Muscle layer of colon (tissue), 2 donors: ENCODE results near the gene PDE8B.

Experiments used
- H3K27ac ChIP-seq: one replicate; pipeline ENCODE4 v1.7.0; 2013; ENCODE audit warnings: low read depth, mild to moderate bottlenecking, low read length, moderate library complexity
- H3K27me3 ChIP-seq, 2 donors: one replicate each; pipeline ENCODE4 v1.7.0; 2013; ENCODE audit warnings: low read length in 2 of 2, mild to moderate bottlenecking in 2 of 2; ENCODE audit not compliant: insufficient read depth in 2 of 2, control insufficient read depth in 1 of 2
- H3K36me3 ChIP-seq: one replicate; pipeline ENCODE4 v1.7.0; 2013; ENCODE audit warnings: mild to moderate bottlenecking, low read length; ENCODE audit not compliant: insufficient read depth
- H3K4me1 ChIP-seq: one replicate; pipeline ENCODE4 v1.7.0; 2013; ENCODE audit warnings: mild to moderate bottlenecking, low read length; ENCODE audit not compliant: insufficient read depth
- H3K4me3 ChIP-seq, 2 donors: one replicate each; pipeline ENCODE4 v1.7.0; 2013; ENCODE audit warnings: low read length in 2 of 2, low read depth in 1 of 2, mild to moderate bottlenecking in 1 of 2, moderate library complexity in 1 of 2
- H3K9ac ChIP-seq: one replicate; pipeline ENCODE4 v1.7.0; 2013; ENCODE audit warnings: low read length
- H3K9me3 ChIP-seq: one replicate; pipeline ENCODE4 v1.7.0; 2013; ENCODE audit warnings: mild to moderate bottlenecking, low read length
- donor health status: abdominal sarcoma.
- donor health status: Adenocarcinoma of cecum.

PDE8B gene

DNA sequence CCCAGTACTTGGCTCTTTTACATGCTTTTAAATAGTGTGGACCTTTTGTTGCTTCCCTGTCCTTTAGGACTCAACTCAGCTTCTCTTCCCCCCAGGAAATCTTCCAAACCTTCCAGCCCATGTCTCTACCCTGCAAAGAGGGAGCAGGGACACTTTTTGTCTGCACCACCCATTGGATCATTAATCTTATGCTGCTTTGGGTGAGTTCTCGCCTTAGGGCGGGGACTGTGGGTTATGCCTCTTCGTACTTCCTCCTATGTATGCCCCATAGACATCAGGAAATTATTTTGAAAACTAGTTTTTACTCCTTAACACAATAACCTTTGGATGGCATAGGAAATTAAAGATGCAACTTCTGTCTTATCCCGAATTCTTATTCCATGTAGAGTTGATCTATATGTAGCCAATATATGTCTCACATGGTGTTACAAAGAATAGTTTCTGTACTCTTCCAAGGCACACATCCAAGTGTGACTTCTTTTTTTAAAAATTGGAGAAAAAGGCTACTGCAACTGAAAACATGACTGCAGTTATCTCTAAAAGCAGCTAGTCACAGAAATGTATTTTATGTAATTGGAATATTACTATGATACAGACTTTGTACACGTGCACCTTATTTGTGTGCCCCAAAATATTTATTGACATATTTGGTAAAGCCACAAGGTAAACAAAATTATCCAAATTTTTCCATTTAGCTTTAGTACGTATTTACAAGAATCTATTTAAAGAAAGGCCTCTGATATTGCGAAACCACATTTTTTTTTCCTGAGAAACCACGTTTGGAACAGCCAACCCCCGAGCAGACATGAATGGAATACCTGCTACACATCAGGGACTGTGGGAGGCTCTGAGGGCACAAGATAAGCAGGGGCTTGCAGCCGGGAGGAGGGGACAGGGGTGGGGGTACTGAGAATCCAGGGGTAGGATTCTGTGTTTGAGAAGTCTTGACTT is 148.1 kb downstream of the PDE8B start:
- no peak overlapping the region for H3K4me3 ChIP-seq
- peaks cover 12% of the 10 kb centered on the region for H3K4me1 ChIP-seq
- H3K36me3 ChIP-seq, result no peaks in the 10 kb centered on the region
- H3K27ac ChIP-seq, result no peak overlapping the region
- no peaks in the 10 kb centered on the region for H3K27me3 ChIP-seq
- no peak overlapping the region for H3K9ac ChIP-seq
- H3K9me3 ChIP-seq, result no peaks in the 10 kb centered on the region

DNA sequence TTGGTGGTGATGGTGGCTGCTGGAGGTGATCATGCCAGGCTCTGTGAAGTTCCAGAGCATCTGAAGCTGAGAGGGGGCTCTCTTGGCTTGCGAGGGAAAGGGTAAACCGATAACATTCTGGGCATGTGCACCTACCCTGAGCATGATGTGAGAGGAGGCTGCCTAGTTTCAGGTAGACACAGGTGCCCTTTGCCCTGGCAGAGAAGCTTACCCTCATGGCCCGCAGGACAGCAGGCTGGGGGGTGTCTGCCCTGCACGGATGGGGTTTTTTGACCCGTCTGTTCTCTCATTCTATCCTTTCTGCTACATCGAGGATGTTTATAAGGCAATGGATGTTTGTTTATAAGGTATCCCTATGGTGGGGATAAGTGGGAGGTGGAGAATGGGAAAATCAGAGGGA is 148.8 kb downstream of the PDE8B start:
- Histone ChIP-seq H3K27ac (no peak overlapping the region), H3K27me3 (no peaks in the 10 kb centered on the region), H3K4me3 (no peak overlapping the region), H3K4me1 (peaks cover 12% of the 10 kb centered on the region), H3K36me3 (no peaks in the 10 kb centered on the region), H3K9me3 (no peaks in the 10 kb centered on the region), H3K9ac (no peak overlapping the region)

DNA sequence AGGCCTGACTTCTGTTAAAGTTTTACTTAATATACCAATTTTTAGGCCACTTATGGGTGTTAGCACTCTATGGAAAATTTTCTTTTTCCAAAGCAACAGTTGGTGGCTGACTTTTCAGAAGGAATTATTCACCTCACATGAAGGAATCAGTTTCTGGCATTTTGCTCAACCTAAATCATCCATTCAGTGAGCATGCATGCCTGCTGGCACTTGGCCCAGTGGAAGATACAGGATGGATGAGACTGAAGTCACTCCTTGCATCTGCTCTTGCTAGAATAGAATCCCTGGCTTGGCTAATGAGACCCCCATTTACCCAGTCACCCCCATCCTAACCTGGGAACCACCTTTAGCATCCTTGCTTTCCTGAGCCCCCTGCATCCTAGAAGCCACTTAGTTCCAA is 149.9 kb downstream of the PDE8B start:
- Histone ChIP-seq H3K9ac (no peak overlapping the region), H3K36me3 (no peaks in the 10 kb centered on the region), H3K9me3 (no peaks in the 10 kb centered on the region), H3K4me3 (no peak overlapping the region), H3K27ac (no peak overlapping the region), H3K27me3 (no peaks in the 10 kb centered on the region), H3K4me1 (peaks cover 4% of the 10 kb centered on the region)

DNA sequence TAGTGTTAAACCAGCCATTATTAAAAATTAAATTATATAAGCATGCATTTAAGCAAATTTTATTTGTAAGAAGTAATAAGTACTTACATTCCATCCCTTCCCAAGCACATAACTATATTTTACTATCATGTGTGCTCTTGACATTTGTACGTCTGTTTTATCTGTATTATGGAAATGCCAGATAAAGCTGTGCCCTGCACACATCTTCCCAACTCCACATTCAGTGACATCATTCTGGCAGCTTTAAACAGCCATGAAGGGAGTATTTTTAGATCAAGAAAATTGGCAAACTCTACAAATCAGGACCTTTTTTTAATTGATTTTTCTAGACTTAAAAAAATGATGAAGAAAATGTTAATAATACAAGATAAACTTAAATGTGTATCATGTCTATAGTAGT is 150.5 kb downstream of the PDE8B start:
- Histone ChIP-seq H3K4me1 (no peaks in the 10 kb centered on the region), H3K36me3 (no peaks in the 10 kb centered on the region), H3K9me3 (no peaks in the 10 kb centered on the region), H3K4me3 (no peak overlapping the region), H3K27me3 (no peaks in the 10 kb centered on the region), H3K27ac (no peak overlapping the region), H3K9ac (no peak overlapping the region)

DNA sequence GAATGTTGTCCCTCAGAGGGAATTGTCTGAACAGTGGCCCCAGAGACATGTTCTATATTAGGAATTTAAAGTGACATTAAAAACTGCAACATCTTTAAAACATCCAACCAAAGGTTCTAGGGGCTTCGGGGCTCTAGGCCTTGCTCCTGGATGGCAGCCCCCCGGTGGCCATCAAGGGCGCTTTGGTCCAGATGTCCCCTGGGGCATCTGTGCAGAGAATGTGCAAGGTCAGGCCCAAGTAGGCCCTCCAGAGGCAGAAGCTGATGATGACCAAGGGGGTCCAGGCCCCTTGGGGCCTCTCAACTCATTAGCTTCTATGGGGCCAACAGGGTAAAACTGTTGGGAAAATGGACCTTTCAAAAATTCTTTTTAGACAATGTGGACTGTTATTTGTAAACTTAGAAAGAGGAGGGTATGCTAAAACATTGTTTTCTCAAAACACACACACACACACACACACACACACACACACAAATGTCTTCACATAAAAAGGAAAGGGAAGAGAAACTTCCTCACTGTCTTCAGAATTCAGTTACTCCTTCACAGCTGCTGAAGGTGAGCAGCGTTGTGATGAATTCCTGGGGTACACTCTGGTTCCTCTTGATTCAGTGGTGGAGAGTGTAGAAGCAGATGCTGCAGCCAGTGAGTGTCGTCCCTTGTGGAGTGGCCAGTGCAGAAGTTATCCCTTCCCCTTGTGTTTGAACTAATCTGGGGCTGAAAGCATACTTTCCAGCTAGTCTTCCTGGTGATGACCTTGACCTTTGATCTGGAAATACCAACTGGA is 156.4 kb downstream of the PDE8B start:
- H3K36me3 ChIP-seq, result no peaks in the 10 kb centered on the region
- H3K9ac ChIP-seq, result no peak overlapping the region
- H3K4me3 ChIP-seq, result no peak overlapping the region
- H3K9me3 ChIP-seq, result no peaks in the 10 kb centered on the region
- no peak overlapping the region for H3K27ac ChIP-seq
- H3K4me1 ChIP-seq, result no peaks in the 10 kb centered on the region
- no peaks in the 10 kb centered on the region for H3K27me3 ChIP-seq

DNA sequence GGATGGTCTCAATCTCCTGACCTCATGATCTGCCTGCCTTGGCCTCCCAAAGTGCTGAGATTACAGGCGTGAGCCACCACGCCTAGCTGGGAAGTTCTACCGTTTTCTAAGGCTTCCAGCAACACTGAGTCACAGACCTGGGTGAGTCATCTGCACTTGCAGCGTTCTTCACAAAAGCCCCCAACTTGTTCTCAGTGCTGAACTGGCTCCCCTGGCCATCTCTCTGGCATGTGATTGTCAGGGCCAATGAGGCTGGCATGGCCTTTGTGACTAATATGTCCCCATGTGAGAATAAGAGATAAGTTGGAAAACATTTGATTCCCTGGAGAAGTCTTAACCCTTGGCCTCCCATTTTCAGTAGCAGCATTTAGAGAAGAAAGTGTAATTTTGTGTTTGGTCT is 157.3 kb downstream of the PDE8B start:
- Histone ChIP-seq H3K4me3 (no peak overlapping the region), H3K27ac (no peak overlapping the region), H3K9ac (no peak overlapping the region), H3K27me3 (no peaks in the 10 kb centered on the region), H3K9me3 (no peaks in the 10 kb centered on the region), H3K36me3 (no peaks in the 10 kb centered on the region), H3K4me1 (no peaks in the 10 kb centered on the region)

DNA sequence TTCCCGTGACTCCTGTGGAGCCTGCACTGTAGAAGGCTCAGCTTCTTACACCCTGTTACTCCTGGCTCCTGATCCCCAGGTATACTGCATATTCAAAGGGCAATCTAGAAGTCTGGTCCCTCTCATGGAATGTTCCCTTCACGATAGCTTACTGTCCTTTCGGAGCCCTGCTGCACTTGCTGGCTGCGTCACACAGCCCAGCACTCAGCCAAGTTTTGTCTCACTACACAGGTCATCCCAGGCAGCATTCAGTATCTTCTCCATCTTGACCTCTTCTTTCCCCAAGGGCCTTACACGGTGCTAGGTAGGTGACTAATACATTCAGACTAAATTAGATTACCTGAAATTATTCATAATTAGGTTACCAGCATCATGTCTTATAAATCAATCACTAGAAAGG is 157.9 kb downstream of the PDE8B start:
- Histone ChIP-seq H3K36me3 (no peaks in the 10 kb centered on the region), H3K9ac (no peak overlapping the region), H3K27ac (no peak overlapping the region), H3K4me3 (no peak overlapping the region), H3K9me3 (no peaks in the 10 kb centered on the region), H3K27me3 (no peaks in the 10 kb centered on the region), H3K4me1 (no peaks in the 10 kb centered on the region)

DNA sequence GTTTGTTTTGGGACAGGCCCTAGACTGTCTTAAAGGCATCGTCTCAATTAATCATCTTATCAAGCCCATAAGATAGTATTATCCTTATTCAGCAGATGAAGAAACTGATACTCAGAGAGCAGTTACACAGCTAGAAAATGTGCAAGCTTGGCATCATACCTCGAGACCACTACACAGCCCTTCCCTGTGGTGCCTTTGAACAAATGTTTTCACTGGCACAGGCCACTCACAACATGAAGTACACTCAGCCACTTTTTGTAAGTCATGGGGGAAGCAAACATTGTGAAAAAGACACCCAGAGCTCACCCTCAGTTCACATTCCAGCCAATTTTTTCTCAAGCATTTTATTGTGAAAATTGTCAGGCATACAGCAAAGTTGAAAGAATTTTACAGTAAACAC is 159.1 kb downstream of the PDE8B start:
- Histone ChIP-seq H3K9me3 (no peaks in the 10 kb centered on the region), H3K4me3 (no peak overlapping the region), H3K4me1 (no peaks in the 10 kb centered on the region), H3K36me3 (no peaks in the 10 kb centered on the region), H3K27ac (no peak overlapping the region), H3K27me3 (no peaks in the 10 kb centered on the region), H3K9ac (no peak overlapping the region)

DNA sequence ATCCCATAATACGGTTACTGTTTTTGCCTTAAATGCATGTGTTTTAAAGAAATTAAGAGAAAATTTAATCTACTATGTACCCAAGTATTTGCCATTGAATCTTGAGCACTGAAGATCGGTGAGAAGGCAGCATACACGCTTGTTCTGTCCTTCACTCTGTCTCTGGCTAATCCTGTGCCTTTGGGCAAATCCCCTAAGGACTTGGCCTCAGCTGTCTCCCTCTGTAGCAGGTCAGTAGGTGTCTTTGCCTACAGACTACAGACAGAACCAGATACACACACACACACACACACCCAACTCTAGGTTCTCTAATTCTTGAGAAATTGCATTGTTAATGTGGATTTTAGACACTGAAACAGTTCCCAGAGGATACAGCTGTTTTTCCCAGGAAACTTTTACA is 164.2 kb downstream of the PDE8B start:
- Histone ChIP-seq H3K27me3 (no peaks in the 10 kb centered on the region), H3K4me3 (no peak overlapping the region), H3K9ac (no peak overlapping the region), H3K9me3 (no peaks in the 10 kb centered on the region), H3K36me3 (no peaks in the 10 kb centered on the region), H3K27ac (no peak overlapping the region), H3K4me1 (no peaks in the 10 kb centered on the region)

DNA sequence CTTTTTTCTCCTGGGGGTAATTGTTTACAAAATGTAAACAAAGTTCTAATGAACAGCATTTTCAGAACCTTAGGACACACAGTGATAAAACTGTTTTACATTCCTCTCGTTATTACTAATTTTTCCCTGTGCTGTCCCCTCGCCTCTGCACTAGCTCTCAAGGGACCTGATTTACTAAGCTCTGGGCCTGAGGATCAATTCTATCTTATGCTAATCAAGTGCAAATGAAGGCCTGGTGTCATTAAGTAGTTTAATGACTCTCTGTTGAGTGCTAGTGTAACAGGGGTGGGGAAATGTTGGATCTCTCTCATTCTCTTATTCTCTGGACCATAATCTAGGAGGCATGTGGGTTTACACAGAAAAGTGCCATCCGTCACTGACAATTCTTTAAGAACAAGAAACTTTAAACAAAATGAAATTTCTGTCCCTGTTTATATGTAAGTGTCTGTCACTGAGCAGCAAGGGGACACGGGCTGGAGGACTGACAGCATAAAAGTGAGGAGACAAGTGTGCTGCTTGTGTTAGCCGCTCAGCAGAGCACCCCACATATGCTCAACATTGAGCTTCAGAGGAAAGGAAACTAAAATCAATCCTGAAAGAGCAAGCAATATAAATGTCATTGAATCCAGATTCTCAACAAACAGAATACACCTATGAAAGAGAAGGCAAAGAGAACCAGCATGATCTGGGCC is 166.3 kb downstream of the PDE8B start:
- H3K4me1 ChIP-seq, result no peaks in the 10 kb centered on the region
- H3K9me3 ChIP-seq, result no peaks in the 10 kb centered on the region
- no peak overlapping the region for H3K27ac ChIP-seq
- no peak overlapping the region for H3K4me3 ChIP-seq
- H3K36me3 ChIP-seq, result no peaks in the 10 kb centered on the region
- no peak overlapping the region for H3K9ac ChIP-seq
- no peaks in the 10 kb centered on the region for H3K27me3 ChIP-seq

DNA sequence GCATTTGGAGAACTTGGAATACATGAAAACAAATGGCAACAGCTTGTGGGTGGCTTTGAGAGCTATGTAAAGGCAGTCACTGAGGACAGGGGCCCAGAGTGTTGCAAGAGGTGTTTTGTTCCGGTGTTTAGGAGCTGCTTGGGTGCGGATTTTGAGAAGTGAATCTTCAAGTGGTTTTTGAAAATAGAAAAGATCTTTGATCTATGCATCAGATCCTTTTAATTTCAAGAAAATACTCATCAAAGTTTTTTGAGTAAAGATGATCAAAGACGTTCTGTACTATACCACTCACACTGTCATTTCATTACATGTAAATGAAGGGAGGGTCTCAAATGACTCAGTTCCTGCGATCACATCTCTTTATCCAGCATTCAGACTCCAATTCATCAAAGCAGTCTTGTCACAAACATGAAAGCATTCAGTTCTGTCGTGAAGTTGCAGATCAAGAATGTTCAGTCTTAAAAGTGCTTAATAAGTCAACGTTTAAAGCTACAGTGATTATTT is 169.1 kb downstream of the PDE8B start:
- no peaks in the 10 kb centered on the region for H3K4me1 ChIP-seq
- no peak overlapping the region for H3K9ac ChIP-seq
- H3K36me3 ChIP-seq, result no peaks in the 10 kb centered on the region
- no peak overlapping the region for H3K4me3 ChIP-seq
- H3K9me3 ChIP-seq, result no peaks in the 10 kb centered on the region
- no peak overlapping the region for H3K27ac ChIP-seq
- H3K27me3 ChIP-seq, result no peaks in the 10 kb centered on the region
